22Rv1 (cell line): ENCODE results near the gene EMCN.
"Not testable (repeated sequence)": the region's sequence is repeated elsewhere in the genome, so short reads cannot be mapped to it uniquely, and the experiment has no call there.

Source experiments
- H3K27ac ChIP-seq: fragments of 450-650 bp; 2 replicates; pipeline ENCODE4 v1.5.1; 2017
- CTCF ChIP-seq: fragments of 450-650 bp; IDR thresholded peaks from 2 replicates; pipeline ENCODE4 v1.5.1; 2017; ENCODE audit warnings: mild to moderate bottlenecking
- ZFX ChIP-seq: fragments of 450-650 bp; IDR thresholded peaks from 2 replicates; pipeline ENCODE4 v1.6.1; 2017; ENCODE audit warnings: antibody characterized with exemption, borderline replicate concordance

EMCN gene

GRCh38 chr4:100391863-100392262, 126.0 kb downstream of the EMCN start:
- H3K27ac ChIP-seq = no peak overlapping the region
- no peak for TF ChIP-seq ZFX
- no peak for TF ChIP-seq CTCF

GRCh38 chr4:100391086-100391485, 126.7 kb downstream of the EMCN start:
- TF ChIP-seq CTCF (no peak), ZFX (no peak)
- H3K27ac ChIP-seq = no peak overlapping the region

- TF ChIP-seq ZFX = no peak
- no peak for TF ChIP-seq CTCF
- H3K27ac ChIP-seq = no peak overlapping the region
These were observed 131.6 kb downstream of the EMCN start for GRCh38 chr4:100386270-100386669.

- not testable (repeated sequence) for H3K27ac ChIP-seq
These were observed 137.4 kb downstream of the EMCN start for GRCh38 chr4:100380401-100380800.

GRCh38 chr4:100379583-100380105, 138.2 kb downstream of the EMCN start:
- no peak for TF ChIP-seq CTCF
- no peak for TF ChIP-seq ZFX

GRCh38 chr4:100372432-100372831, 145.4 kb downstream of the EMCN start:
- TF ChIP-seq CTCF = peak; percentile 54
- no peak for TF ChIP-seq ZFX
- H3K27ac ChIP-seq = no peak overlapping the region

More at GRCh38 chr4:100379583-100380105, 138.2 kb downstream of the EMCN start:
- no peak overlapping the region for H3K27ac ChIP-seq

GRCh38 chr4:100369871-100370270, 148.0 kb downstream of the EMCN start:
- no peak for TF ChIP-seq CTCF
- no peak for TF ChIP-seq ZFX
- H3K27ac ChIP-seq = no peak overlapping the region

GRCh38 chr4:100367451-100367850, 150.4 kb downstream of the EMCN start:
- no peak for TF ChIP-seq CTCF
- TF ChIP-seq ZFX = no peak
- H3K27ac ChIP-seq = no peak overlapping the region
